Left lobe of liver (tissue), 2 donors: ENCODE results near the gene CHST9. TPM values are rescaled to one million over a fixed set of nuclear protein-coding genes. Genes with fewer than 3 reads are reported as not detected.
"Not testable (repeated sequence)": the region's sequence is repeated elsewhere in the genome, so short reads cannot be mapped to it uniquely, and the experiment has no call there.

Experiments used
- ATAC-seq: fragments of 200-7000 bp; cut with Tn5 transposase; one replicate; pipeline ENCODE4 v1.9.1; 2020; ENCODE audit warnings: mild to moderate bottlenecking, moderate library complexity
- DNase-seq: peaks from one replicate; pipeline ENCODE4 v3.0.0-alpha.2; 2020; ENCODE audit warnings: low spot score
- total RNA-seq: library from RNA; stranded (reverse); gene quantifications from one replicate; pipeline ENCODE4 v1.2.1, GENCODE V29; 2021
- donor health status: DM: no; HTN: no; CAD: no; lungs with moderate emphysema.
- donor health status: DM: no; HTN: yes; CAD: no.

Gene CHST9
- total RNA-seq, 1 donor from 2014 or later = 3.1 TPM

DNA sequence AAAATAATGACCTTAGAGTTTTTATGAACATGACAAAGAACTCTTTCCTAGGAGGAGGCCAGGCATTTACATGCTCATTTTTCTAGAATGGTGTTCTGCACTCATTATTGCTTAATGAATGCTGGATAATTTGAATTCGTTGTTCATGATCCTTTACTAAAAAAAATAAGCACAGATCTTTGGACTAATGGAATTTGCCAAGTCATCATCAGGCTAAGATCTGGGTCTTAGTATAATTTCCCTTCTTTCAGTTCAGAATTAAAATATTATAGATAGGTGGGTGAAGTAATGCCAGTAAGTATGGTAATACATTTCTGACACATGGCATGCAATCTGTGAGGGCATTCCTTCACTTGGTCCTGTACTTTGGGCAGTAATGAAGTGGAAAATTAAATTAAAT, 175.8 kb downstream of the CHST9 start:
- no peak for ATAC-seq
- DNase-seq = no peak

DNA sequence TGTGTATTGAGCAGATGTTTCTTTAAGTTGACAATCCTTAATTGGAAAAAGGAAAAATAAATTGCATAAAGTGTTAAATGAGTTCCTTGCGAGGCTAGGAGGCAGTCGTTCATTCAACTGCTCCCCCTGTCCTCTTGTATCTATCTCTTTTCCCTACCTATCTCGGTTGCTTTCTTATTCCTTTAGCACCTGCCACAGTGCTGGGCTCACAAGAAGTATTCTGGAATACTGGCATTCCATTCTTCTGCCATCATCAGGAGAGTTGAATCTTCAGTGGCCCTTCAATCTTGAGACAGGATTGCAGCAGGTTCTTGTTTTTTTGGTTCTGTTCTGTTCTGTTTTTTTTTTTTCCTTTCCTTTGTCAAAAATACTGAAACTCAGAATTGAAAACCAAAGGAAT, 176.5 kb downstream of the CHST9 start:
- DNase-seq = no peak
- ATAC-seq = no peak

DNA sequence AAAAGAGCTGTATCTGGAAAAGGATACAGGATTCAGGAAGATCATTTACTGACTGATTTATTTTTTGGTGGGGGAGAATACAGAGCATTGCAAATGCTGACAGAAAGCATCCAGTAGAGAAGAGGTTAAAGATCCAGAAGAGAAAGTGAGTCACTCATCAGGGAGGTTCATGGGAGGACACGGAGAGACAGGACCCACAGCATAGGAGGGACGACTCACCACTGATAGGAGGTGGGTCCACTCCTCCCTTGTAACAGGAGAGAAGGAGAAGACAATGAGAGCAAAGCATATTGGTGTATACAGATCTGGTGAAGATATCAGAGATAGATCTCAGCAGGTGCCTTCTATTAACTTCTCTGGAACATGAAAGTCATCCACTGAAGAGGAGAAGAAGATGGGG, 177.2 kb downstream of the CHST9 start:
- ATAC-seq = no peak
- DNase-seq = no peak

DNA sequence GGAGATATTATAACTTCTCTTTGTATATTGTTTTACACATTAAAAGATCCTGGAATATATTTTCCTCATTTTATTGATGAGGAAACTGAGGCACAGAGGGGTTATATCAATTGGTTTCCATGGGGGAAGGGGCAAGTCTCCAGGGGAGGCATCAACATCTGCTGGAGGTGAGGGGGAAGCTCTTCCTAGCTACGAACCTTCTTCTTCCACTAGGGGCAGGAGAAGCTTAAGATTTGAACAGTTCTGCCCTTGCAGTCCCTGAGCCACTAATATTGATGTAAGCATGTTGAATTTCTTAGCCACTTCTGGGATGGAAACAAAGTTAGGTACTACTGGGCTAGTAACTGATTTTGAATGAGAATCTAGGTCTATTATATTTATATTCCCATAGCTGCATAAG, 179.5 kb downstream of the CHST9 start:
- DNase-seq = no peak
- ATAC-seq = peak; percentile 55

DNA sequence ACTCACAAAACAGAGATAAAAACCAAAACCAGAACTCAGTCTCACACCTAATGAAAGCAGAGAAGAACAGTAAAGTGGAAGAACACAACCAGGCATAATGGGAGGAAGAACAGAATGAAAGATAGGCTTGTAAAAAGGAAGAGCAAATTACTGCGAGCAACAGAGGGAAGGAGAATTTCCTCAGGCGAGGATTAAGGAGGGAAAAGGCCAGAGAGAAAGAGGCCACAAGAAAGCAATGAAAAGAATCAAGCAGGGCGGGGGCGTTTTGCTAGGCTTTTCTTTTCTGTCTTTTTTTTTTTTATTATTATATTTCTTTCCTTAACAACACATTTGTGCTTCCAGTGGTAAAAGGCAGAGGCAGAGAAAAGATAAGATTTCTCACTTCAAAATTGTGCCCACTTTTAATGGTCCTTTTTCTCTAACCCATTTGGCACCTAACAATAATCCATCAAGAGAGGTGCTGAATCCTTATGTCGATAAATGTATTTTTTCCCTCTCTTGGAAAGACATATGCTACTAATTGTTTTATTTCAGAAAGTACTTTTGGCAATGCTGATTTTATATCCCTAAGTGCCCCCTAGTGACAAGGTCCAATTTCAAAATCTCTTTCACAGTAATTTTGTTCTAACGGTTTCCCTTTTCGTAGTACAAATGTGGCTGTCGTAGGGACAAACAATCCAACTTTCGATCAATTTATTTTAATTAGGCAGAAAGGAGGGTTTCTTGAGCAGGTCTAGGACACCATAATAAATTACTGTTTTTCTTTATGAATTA, 180.9 kb downstream of the CHST9 start:
- ATAC-seq (peak; percentile 53), DNase-seq (no peak)

DNA sequence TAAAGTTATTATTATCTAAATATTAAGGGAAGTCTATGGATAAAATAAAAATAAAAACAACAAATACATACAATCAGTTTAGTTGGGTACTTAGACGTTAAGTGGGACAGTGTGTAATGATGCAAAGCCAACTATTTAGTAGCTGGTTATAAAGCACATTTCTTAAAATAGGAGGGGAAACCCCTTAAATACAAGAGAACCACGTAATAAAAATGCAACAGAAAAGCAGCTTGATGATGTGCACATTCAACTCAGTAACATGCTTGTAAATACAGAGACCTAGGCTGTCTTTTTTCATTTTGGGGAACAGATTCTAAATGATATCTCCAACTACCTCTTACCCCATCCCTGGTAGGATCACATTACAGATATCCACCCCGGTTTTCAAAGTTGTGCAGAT, 185.3 kb downstream of the CHST9 start:
- DNase-seq = no peak
- no peak for ATAC-seq

DNA sequence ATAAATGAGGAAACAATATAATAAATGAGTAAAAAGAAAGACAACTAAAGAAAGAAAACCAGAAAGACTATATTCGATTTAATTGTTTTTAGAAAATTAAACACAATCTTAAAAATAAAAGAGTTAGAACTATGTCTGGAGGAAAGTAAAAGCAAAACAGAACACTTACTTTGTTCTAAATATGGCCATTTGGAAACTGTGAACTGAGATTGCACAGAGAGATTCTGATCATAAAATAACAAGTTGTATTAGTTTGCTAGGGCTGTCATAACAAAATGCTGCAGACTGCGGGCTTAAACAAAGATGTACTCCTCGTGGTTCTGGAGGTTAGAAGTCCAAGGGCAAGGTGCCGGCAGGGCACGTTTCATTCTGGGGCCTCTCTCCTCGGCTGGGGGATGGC, 191.5 kb downstream of the CHST9 start:
- no peak for DNase-seq
- ATAC-seq = no peak

DNA sequence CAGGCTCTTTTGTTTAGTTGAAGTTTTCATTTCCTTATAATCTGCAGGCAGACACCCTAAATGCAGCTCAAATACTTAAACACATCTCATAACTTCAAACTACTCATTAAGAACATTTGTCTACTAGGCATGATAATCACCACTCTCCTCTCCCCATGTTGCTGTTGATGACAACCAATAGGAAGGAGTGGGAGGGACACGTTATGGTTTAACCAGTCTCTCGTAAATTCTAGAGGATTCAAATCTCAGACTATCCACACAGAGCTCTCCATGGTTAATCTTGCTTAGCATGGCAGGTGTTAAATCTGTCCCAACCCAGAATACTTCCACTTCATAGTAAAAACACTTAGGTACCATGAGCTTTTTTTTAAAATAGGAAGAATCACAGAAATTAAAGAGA, 192.2 kb downstream of the CHST9 start:
- ATAC-seq = no peak
- no peak for DNase-seq

DNA sequence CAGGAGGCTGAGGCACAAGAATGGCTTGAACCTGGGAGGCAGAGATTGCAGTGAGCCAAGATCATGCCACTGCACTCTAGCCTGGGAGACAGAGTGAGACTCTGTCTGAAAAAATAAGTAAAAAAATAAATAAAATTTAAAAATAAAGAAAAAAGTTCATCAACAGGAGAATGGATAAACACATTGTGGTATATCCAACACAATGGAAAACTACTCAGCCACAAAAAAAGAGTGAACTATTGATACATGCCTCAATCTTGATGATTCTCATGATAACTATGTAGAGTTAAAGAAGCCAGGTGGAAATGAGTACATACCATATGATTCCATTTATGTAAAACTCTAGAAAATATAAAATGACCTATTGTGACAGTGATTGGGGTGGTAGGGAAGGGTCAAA, 195.3 kb downstream of the CHST9 start:
- ATAC-seq (no peak), DNase-seq (no peak)

DNA sequence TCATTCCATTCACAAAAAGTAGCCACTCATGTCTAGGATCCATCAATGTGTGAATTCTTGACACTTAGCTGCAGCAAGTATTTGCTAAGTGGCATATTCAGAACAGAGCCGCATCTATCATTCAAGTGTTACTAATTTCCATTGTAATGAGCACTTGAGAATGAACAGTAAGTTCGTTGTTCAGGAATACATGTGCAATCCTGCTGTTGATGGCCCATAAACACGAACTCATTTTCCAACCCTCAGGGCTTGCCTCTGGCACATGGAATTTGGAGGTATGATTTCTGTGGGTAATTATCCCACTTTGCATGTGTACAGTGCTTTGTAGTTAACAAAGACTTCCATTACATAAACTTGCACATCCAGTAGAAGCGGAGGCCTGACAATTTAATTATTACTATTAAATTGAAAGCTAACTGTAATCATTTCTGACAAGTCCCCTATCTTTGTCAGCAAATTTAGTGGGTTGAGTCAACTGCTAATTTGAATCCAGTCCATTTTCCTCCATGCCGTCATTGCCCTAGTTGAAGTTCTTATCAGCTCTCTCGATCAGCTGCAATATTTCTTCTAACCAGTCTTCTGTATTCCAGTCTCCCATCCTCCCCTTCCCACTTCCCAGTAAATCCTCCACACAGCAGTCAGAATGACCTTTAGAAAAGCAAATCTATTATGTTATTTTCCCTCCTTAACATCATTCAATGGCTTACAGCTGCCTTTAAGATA, 203.6 kb downstream of the CHST9 start:
- DNase-seq (no peak), ATAC-seq (no peak)

DNA sequence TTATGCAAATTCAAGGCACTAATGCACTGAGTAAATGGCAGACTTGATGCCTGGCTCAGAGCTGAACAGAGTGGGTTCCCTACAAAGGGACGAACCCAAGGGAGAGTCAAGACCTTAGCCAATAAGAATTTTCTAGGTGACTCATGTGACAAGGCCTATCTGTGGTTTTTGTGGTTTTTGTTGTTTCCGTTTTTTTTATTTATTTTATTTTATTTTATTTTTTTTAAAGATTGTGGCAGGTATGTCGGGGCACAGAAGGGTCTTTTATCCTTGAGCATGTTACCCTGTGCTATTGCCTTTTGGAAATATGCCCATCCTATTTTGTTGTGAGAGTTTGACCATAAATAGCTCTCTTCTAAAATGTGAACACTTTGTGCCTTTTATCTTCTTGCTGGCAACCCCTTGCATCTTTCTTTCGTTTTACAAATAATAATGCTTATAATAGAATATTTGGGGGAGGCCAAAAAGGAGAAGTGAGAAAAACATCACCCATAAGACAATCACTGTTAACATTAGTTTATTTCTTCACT, 206.2 kb downstream of the CHST9 start:
- ATAC-seq (no peak), DNase-seq (no peak)

DNA sequence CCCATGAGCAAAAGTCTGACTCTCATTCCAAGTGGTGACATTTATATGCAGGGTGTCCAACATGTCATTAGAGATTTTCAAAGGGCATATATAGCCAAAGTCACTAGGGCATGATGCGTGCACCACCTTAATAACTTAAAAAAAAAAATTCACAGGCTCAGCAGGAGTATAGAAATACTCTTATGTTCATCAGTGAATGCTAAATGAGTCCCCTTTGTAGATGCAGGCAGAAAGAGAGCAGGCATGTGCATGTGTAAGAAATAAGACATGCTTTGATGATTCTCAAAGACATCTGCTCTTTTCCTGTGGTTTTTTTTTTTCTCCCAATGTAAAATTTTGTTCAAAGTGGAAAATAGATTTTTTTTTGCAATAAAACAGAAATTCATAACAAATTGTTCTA, 207.3 kb downstream of the CHST9 start:
- ATAC-seq = no peak
- no peak for DNase-seq

DNA sequence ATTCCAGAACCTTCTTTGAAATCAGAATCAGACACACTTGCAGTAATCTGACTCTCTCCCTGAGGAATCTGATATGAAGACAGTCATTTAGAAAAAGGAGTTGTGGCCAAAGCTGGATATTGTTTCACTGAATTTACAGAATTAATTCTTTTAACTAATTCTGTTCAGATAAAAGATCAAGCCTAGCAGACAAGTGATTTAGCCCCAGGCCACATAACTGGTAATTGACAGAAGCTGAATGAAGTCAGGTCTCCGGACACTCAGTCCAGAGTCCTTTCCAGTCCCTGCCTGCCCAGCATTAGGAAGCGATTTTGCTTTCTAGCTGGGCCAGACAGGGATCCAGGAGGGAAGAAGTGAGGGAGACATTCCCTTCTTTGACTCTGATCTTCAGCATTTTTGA, 208.9 kb downstream of the CHST9 start:
- ATAC-seq (no peak), DNase-seq (no peak)

DNA sequence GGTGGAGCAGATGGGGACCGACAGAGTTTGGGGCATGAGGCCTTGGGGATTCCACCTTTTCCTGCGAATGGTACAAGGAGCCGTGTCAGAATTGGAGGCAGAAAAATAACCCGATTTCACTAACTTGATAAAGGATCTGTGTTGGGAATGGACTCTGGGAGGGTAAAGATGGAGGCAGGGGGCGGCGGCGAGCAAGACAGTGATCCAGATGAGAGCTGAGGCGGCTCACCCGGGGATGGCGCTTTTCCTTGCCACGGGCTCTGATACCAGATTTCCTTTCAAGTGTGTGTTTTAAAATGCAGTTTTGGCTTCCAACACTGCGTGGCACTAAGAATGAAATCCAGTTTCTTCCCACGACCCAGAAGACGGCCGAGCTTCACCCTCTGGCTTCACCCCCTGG, 212.6 kb downstream of the CHST9 start:
- not testable (repeated sequence) for DNase-seq, ATAC-seq

DNA sequence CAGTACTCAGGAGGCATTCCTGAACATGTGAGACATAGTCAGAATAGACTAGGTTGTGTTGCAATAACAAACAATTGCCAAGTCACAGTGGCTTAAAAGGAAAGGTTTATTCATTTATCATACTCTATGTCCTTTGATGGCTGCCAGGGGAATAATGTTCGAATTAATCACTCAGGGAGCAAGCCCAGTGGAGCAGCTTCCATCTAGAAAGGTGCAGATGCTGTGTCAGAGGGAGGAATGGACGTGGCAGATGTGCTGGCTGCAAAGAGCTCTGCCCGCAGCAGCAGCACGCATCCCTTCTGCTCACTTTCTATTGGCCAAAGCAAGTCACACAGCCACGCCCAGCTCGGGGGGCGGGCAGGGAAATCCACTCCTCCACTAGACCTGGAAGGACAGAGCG, 213.7 kb downstream of the CHST9 start:
- no peak for DNase-seq

DNA sequence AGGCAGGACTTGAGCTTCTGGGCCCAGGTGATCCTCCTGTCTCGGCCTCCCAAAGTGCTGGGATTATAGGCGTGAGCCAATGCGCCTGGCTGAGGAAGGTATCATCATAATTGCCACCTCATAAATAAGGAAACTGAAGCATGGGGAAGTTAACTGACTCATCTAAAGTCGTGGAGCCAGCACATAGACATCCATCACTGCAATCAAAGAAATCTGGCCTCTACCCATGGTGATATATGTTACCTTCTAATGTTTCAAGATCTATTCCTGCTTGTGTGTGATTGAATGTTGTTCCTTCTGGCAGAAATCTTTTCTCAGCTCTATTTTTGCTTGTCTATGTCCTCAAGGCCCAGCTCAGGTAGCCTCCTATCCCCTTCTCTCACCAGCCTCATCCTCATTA, 214.5 kb downstream of the CHST9 start:
- ATAC-seq (no peak), DNase-seq (no peak)

More for the DNA sequence above, 213.7 kb downstream of the CHST9 start:
- no peak for ATAC-seq

DNA sequence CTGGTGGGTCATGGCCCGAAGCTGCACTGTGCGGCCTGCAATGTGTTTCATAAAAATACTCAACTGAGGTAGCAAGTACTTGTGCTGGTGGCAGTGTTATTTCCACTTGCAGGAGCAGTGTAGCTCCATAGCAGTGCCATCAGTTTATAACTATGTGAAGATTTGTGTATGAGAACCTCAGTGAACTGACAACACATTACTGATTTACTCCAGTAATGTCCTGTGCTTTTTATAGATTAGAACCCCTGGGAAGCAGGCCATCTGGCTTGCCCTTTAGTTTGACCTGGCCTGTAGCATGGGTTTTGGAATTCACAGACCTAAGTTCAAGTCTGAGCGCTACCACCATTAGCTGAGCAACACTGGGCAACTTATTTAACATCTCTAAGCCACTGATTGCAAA, 219.9 kb downstream of the CHST9 start:
- peak; percentile 93 for ATAC-seq

DNA sequence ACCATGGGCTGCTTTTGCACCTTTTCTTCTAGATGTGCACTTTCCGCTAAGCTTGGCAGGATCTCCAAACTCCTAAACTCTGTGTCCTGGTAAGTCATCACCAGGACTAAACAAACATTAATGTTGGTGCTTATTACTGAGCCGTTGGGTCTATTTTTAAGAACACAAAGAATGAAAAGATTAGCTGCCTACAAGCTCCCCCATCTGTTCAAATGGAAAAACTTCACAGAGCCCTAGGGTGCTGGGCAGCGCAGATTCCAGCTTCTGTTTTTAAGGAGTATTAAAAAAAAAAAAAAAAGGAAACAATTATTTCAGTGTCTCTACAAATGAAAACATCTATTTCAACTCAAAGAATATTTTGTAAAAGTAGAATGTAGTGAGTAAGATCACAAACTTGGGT, 221.8 kb downstream of the CHST9 start:
- peak; percentile 60 for ATAC-seq
- no peak for DNase-seq

More for the DNA sequence above, 219.9 kb downstream of the CHST9 start:
- DNase-seq = peak; percentile 73

DNA sequence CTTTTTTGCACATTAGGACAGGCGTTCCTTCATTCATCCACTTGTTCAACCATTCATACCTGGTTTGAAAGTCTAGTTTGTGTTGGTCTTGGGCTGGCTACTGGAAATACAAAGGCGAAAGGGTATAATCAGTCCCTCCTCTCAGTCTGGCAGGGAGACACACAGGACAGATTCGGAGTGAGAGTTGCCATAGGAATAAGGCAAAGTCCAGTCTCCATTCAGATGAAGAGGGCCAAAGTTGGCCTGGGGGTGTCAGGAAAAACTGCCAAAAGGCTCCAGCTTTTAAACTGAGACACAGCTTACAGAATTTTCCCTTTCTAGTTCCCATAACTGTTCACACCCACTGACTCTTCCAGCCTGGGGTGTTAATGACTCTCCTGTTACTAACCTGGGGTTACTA, 223.3 kb downstream of the CHST9 start:
- ATAC-seq (peak; percentile 68), DNase-seq (no peak)

DNA sequence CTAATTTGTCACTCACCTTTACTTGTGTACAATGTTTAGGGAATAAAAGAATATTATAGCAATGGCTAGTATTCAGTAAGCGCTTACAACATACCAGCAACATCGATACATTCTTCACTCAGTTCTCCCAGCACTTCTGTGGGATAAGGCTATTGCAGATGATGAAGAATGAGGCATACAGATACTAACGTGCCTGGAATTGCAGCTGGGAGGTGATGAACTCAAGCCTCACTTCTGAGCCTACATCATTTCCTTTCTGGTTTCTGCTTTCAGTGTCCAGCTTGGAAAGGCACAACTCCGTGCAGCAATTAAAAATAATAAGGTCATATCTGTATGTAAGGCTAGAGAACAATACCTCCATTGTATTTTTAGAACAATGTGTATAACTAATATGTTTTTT, 224.2 kb downstream of the CHST9 start:
- no peak for ATAC-seq
- DNase-seq = no peak

DNA sequence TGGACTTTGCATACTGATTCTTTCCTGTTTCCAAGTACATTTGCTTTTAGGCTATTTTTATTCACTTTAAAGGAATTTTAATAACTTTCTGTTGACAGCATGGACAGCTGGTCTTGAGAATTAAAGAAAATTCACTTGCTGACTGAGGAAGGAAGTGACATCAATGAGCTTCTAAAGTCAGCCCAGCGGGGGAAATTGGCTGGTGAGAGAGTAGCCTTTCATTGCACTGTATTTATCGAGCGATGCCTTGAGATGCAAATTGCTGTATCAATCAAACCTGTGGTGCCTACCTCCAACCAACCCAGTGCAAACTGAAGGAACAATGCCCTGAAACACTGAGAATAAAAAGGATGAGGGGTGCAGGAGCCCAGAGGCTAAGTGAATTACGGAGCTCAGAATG, 228.2 kb downstream of the CHST9 start:
- DNase-seq (no peak), ATAC-seq (no peak)

DNA sequence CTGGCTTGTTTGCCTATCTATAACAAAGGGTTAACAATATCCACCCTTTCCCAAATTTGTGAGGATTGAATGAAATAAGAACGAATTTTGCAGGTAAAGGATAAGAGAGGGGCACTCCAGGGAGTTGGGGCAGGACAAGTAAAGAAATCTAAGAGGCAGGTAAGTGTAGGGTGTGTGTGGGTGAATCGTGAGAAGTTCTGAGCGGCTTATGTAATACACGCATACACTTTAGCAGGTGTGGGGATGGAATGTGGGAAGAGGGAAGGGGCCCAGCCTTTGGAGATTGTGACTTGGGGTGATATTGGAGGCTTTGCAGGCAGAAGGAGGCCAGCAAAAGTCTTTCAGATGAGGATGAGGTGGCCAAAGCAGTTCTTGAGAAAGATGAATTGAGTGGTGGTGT, 236.4 kb downstream of the CHST9 start:
- no peak for ATAC-seq
- no peak for DNase-seq
